ENCODE measurements around the gene CHM.
"Not testable (repeated sequence)": the region's sequence is repeated elsewhere in the genome, so short reads cannot be mapped to it uniquely, and the experiment has no call there.

CHM gene

GRCh38 chrX:85922821-85923220 is 124.5 kb downstream of the CHM start:
- Histone ChIP-seq H3K27ac (ENCODE audit: low read depth, low read length) (no peak overlapping the region), H3K9me3 (ENCODE audit: control insufficient read depth in 5 of 5, low read length in 5 of 5) (no peaks in the 10 kb centered on the region)

GRCh38 chrX:85916656-85917280 is 130.6 kb downstream of the CHM start:
- not testable (repeated sequence) for H3K4me1 ChIP-seq (ENCODE audit: control insufficient read depth in 5 of 5, insufficient read depth in 5 of 5, low read length in 5 of 5); H3K27ac ChIP-seq (ENCODE audit: low read depth, low read length); H3K36me3 ChIP-seq (ENCODE audit: control insufficient read depth in 5 of 5, insufficient read depth in 5 of 5, low read length in 5 of 5); H3K9me3 ChIP-seq (ENCODE audit: control insufficient read depth in 5 of 5, low read length in 5 of 5); H3K9ac ChIP-seq (ENCODE audit: low read length in 5 of 5); H3K27me3 ChIP-seq (ENCODE audit: control insufficient read depth in 5 of 5, insufficient read depth in 4 of 5, low read length in 5 of 5); H3K4me3 ChIP-seq (ENCODE audit: low read depth in 1 of 5, low read length in 5 of 5)

More at GRCh38 chrX:85922821-85923220, 124.5 kb downstream of the CHM start:
- no peaks in the 10 kb centered on the region for H3K36me3 ChIP-seq (ENCODE audit: control insufficient read depth in 5 of 5, insufficient read depth in 5 of 5, low read length in 5 of 5)
- H3K27me3 ChIP-seq (ENCODE audit: control insufficient read depth in 5 of 5, insufficient read depth in 4 of 5, low read length in 5 of 5): no peaks in the 10 kb centered on the region
- no peak overlapping the region for H3K4me3 ChIP-seq (ENCODE audit: low read depth in 1 of 5, low read length in 5 of 5)
- peaks cover 0 to 4% (median 0%) of the 10 kb centered on the region in 5 donors for H3K4me1 ChIP-seq (ENCODE audit: control insufficient read depth in 5 of 5, insufficient read depth in 5 of 5, low read length in 5 of 5)
- no peak overlapping the region for H3K9ac ChIP-seq (ENCODE audit: low read length in 5 of 5)

- no peak overlapping the region for H3K4me3 ChIP-seq (ENCODE audit: low read depth in 1 of 5, low read length in 5 of 5)
- no peak overlapping the region for H3K27ac ChIP-seq (ENCODE audit: low read depth, low read length)
- H3K9ac ChIP-seq (ENCODE audit: low read length in 5 of 5): no peak overlapping the region
- H3K36me3 ChIP-seq (ENCODE audit: control insufficient read depth in 5 of 5, insufficient read depth in 5 of 5, low read length in 5 of 5): peaks cover 0 to 5% (median 0%) of the 10 kb centered on the region in 5 donors
- no peaks in the 10 kb centered on the region for H3K4me1 ChIP-seq (ENCODE audit: control insufficient read depth in 5 of 5, insufficient read depth in 5 of 5, low read length in 5 of 5)
- H3K27me3 ChIP-seq (ENCODE audit: control insufficient read depth in 5 of 5, insufficient read depth in 4 of 5, low read length in 5 of 5): peaks cover 0 to 4% (median 0%) of the 10 kb centered on the region in 5 donors
- peaks cover 0 to 5% (median 0%) of the 10 kb centered on the region in 5 donors for H3K9me3 ChIP-seq (ENCODE audit: control insufficient read depth in 5 of 5, low read length in 5 of 5)
Measured at GRCh38 chrX:85914431-85914830, 132.9 kb downstream of the CHM start.

DNA sequence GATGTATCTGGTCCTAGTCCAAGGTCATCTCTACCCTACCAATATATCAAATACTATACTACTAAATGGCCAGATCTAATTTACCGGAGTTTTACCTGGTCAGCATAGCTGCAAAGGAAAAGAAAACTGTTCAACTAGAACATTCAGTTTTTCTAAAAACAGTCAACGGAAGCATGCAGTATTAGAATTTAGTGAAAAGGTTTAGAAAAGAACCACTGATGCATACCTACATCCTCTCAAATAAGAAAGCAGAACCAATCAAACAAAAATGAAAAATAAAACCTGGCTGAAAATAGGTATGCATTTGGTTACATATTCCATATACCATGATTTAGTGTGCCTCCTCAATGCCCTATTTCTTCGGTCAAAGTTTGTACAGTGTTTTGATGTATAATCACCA is 140.0 kb downstream of the CHM start:
- H3K4me3 ChIP-seq (ENCODE audit: low read depth in 1 of 5, low read length in 5 of 5): no peak overlapping the region
- no peak overlapping the region for H3K27ac ChIP-seq (ENCODE audit: low read depth, low read length)
- H3K27me3 ChIP-seq (ENCODE audit: control insufficient read depth in 5 of 5, insufficient read depth in 4 of 5, low read length in 5 of 5): no peaks in the 10 kb centered on the region

GRCh38 chrX:85906399-85906798 is 141.0 kb downstream of the CHM start:
- H3K36me3 ChIP-seq (ENCODE audit: control insufficient read depth in 5 of 5, insufficient read depth in 5 of 5, low read length in 5 of 5): peaks cover 0 to 5% (median 0%) of the 10 kb centered on the region in 5 donors
- no peaks in the 10 kb centered on the region for H3K27me3 ChIP-seq (ENCODE audit: control insufficient read depth in 5 of 5, insufficient read depth in 4 of 5, low read length in 5 of 5)
- H3K9ac ChIP-seq (ENCODE audit: low read length in 5 of 5): no peak overlapping the region
- H3K4me1 ChIP-seq (ENCODE audit: control insufficient read depth in 5 of 5, insufficient read depth in 5 of 5, low read length in 5 of 5): no peaks in the 10 kb centered on the region
- H3K4me3 ChIP-seq (ENCODE audit: low read depth in 1 of 5, low read length in 5 of 5): no peak overlapping the region
- no peak overlapping the region for H3K27ac ChIP-seq (ENCODE audit: low read depth, low read length)
- H3K9me3 ChIP-seq (ENCODE audit: control insufficient read depth in 5 of 5, low read length in 5 of 5): no peaks in the 10 kb centered on the region

More for the DNA sequence above, 140.0 kb downstream of the CHM start:
- H3K9me3 ChIP-seq (ENCODE audit: control insufficient read depth in 5 of 5, low read length in 5 of 5): no peaks in the 10 kb centered on the region
- H3K4me1 ChIP-seq (ENCODE audit: control insufficient read depth in 5 of 5, insufficient read depth in 5 of 5, low read length in 5 of 5): no peaks in the 10 kb centered on the region
- peaks cover 0 to 5% (median 0%) of the 10 kb centered on the region in 5 donors for H3K36me3 ChIP-seq (ENCODE audit: control insufficient read depth in 5 of 5, insufficient read depth in 5 of 5, low read length in 5 of 5)
- H3K9ac ChIP-seq (ENCODE audit: low read length in 5 of 5): no peak overlapping the region

DNA sequence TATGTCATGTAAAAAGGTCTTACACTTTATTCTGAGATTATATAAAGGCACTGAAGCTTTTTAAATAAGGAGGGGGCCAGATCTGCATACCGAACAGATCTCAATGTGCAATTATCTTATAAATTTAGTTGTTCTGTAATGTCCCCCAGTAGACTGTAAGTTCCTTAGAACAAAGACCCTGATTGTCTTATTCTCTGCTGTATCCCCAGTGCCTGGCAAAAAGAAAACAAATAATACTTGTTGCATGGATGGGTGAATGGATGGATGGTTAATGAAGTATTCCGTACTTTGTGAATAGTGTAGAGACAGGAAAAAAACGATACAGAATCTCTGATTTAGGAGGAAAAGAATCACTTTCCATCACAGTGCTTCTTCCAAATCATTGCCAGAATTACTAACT is 141.5 kb downstream of the CHM start:
- no peak overlapping the region for H3K4me3 ChIP-seq (ENCODE audit: low read depth in 1 of 5, low read length in 5 of 5)
- H3K9ac ChIP-seq (ENCODE audit: low read length in 5 of 5): no peak overlapping the region
- no peaks in the 10 kb centered on the region for H3K4me1 ChIP-seq (ENCODE audit: control insufficient read depth in 5 of 5, insufficient read depth in 5 of 5, low read length in 5 of 5)
- no peak overlapping the region for H3K27ac ChIP-seq (ENCODE audit: low read depth, low read length)
- no peaks in the 10 kb centered on the region for H3K9me3 ChIP-seq (ENCODE audit: control insufficient read depth in 5 of 5, low read length in 5 of 5)
- peaks cover 0 to 5% (median 0%) of the 10 kb centered on the region in 5 donors for H3K36me3 ChIP-seq (ENCODE audit: control insufficient read depth in 5 of 5, insufficient read depth in 5 of 5, low read length in 5 of 5)
- no peaks in the 10 kb centered on the region for H3K27me3 ChIP-seq (ENCODE audit: control insufficient read depth in 5 of 5, insufficient read depth in 4 of 5, low read length in 5 of 5)

DNA sequence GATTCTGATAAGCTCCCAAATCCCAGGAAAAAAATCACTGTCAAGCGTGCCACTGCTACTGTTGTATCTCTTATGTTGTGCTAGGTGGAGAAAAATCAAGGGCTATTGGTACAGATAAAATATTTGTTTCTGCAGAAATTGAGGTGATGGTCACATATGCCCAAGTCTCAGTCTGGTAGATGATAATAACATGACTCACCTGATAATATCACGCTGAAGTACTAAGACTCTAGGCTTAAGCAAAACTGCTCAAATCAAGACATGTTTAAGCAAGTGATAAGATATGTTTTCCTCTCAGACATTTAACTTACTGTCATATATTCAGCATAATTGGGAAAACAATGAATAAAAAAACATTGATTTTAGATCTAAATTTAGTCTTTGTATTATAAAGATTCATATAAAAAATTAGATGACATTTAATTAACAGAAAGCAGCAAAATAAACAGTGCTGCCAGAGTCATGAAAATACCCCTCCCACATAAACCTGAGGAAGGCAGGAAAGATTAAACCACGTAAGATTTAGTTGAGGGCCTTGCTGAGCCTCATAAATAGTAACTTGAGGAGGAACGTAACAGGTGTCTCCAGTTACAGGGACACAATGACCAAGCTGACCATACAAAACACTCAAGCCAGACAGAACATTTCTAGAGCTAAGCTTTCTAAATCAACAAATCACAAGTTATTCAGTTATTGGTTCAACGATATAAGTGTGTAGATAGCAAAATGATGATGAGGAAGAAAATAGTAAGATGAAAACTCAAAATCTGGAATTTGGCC is 143.5 kb downstream of the CHM start:
- Histone ChIP-seq H3K27ac (ENCODE audit: low read depth, low read length) (no peak overlapping the region), H3K4me1 (ENCODE audit: control insufficient read depth in 5 of 5, insufficient read depth in 5 of 5, low read length in 5 of 5) (no peaks in the 10 kb centered on the region), H3K36me3 (ENCODE audit: control insufficient read depth in 5 of 5, insufficient read depth in 5 of 5, low read length in 5 of 5) (peaks cover 0 to 2% (median 0%) of the 10 kb centered on the region in 5 donors), H3K9me3 (ENCODE audit: control insufficient read depth in 5 of 5, low read length in 5 of 5) (no peaks in the 10 kb centered on the region), H3K27me3 (ENCODE audit: control insufficient read depth in 5 of 5, insufficient read depth in 4 of 5, low read length in 5 of 5) (no peaks in the 10 kb centered on the region), H3K9ac (ENCODE audit: low read length in 5 of 5) (no peak overlapping the region), H3K4me3 (ENCODE audit: low read depth in 1 of 5, low read length in 5 of 5) (no peak overlapping the region)

- H3K4me3 ChIP-seq (ENCODE audit: low read depth in 1 of 5, low read length in 5 of 5): no peak overlapping the region
- no peak overlapping the region for H3K27ac ChIP-seq (ENCODE audit: low read depth, low read length)
- H3K36me3 ChIP-seq (ENCODE audit: control insufficient read depth in 5 of 5, insufficient read depth in 5 of 5, low read length in 5 of 5): peaks cover 0 to 5% (median 2%) of the 10 kb centered on the region in 5 donors
- H3K9ac ChIP-seq (ENCODE audit: low read length in 5 of 5): no peak overlapping the region
- no peaks in the 10 kb centered on the region for H3K4me1 ChIP-seq (ENCODE audit: control insufficient read depth in 5 of 5, insufficient read depth in 5 of 5, low read length in 5 of 5)
- H3K27me3 ChIP-seq (ENCODE audit: control insufficient read depth in 5 of 5, insufficient read depth in 4 of 5, low read length in 5 of 5): no peaks in the 10 kb centered on the region
- H3K9me3 ChIP-seq (ENCODE audit: control insufficient read depth in 5 of 5, low read length in 5 of 5): no peaks in the 10 kb centered on the region
Measured at GRCh38 chrX:85897362-85898126, 149.8 kb downstream of the CHM start.

- Histone ChIP-seq H3K9me3 (ENCODE audit: control insufficient read depth in 5 of 5, low read length in 5 of 5) (no peaks in the 10 kb centered on the region), H3K4me3 (ENCODE audit: low read depth in 1 of 5, low read length in 5 of 5) (no peak overlapping the region), H3K36me3 (ENCODE audit: control insufficient read depth in 5 of 5, insufficient read depth in 5 of 5, low read length in 5 of 5) (peaks cover 0 to 8% (median 0%) of the 10 kb centered on the region in 5 donors), H3K9ac (ENCODE audit: low read length in 5 of 5) (no peak overlapping the region), H3K27ac (ENCODE audit: low read depth, low read length) (no peak overlapping the region), H3K4me1 (ENCODE audit: control insufficient read depth in 5 of 5, insufficient read depth in 5 of 5, low read length in 5 of 5) (no peaks in the 10 kb centered on the region), H3K27me3 (ENCODE audit: control insufficient read depth in 5 of 5, insufficient read depth in 4 of 5, low read length in 5 of 5) (no peaks in the 10 kb centered on the region)
Measured at GRCh38 chrX:85882601-85883000, 164.8 kb downstream of the CHM start.

GRCh38 chrX:85870585-85870984 is 176.8 kb downstream of the CHM start:
- no peak overlapping the region for H3K9ac ChIP-seq (ENCODE audit: low read length in 5 of 5)
- H3K4me1 ChIP-seq (ENCODE audit: control insufficient read depth in 5 of 5, insufficient read depth in 5 of 5, low read length in 5 of 5): no peaks in the 10 kb centered on the region
- no peak overlapping the region for H3K4me3 ChIP-seq (ENCODE audit: low read depth in 1 of 5, low read length in 5 of 5)

More at GRCh38 chrX:85870585-85870984, 176.8 kb downstream of the CHM start:
- Histone ChIP-seq H3K9me3 (ENCODE audit: control insufficient read depth in 5 of 5, low read length in 5 of 5) (peaks cover 0 to 8% (median 6%) of the 10 kb centered on the region in 5 donors), H3K36me3 (ENCODE audit: control insufficient read depth in 5 of 5, insufficient read depth in 5 of 5, low read length in 5 of 5) (peaks cover 7 to 29% (median 13%) of the 10 kb centered on the region in 5 donors), H3K27me3 (ENCODE audit: control insufficient read depth in 5 of 5, insufficient read depth in 4 of 5, low read length in 5 of 5) (no peaks in the 10 kb centered on the region), H3K27ac (ENCODE audit: low read depth, low read length) (no peak overlapping the region)

Data from subcutaneous abdominal adipose tissue (tissue), 5 donors.